GM19395 (cell line): ENCODE data around the gene KCTD3.

Experiments used
- ATAC-seq: cut with Tn5 transposase; IDR thresholded peaks from one replicate; pipeline ENCODE4 v1.9.1; 2021; ENCODE audit warnings: mild to moderate bottlenecking, moderate library complexity; ENCODE audit not compliant: unreplicated experiment

KCTD3 gene

GRCh38 chr1:215605011-215605621 is 38.0 kb downstream of the KCTD3 start:
- ATAC-seq: no peak

- no peak for ATAC-seq
Observed at GRCh38 chr1:215606036-215606435, 38.9 kb downstream of the KCTD3 start.

DNA sequence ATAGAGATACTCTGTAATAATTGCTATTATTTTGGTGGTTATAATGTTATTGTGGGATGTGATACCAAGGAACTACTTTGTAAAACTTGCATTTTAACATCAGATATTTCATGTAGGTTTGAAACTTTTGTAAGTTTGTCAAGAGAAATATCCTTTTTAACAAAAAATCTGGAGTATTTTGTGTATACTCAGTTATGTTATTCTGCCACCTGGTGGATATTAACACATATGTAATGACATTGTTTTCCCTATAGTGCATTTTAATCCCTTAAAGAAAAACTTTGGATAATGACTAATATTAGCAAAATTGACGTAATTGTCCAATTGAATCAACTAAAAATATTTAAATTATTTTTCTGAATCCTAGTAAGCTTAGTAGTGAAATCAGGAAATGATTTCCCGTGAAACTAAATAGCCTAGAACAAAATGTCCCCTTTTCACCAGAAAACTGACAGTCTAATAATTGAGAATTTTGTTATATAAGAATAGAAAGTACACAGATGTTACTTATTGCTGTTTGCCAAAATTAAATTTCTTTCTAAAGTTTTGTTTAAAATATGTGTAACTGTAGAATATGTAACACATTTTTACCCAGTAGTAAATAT is 39.6 kb downstream of the KCTD3 start:
- no peak for ATAC-seq

GRCh38 chr1:215607412-215607811 is 40.3 kb downstream of the KCTD3 start:
- ATAC-seq: no peak

DNA sequence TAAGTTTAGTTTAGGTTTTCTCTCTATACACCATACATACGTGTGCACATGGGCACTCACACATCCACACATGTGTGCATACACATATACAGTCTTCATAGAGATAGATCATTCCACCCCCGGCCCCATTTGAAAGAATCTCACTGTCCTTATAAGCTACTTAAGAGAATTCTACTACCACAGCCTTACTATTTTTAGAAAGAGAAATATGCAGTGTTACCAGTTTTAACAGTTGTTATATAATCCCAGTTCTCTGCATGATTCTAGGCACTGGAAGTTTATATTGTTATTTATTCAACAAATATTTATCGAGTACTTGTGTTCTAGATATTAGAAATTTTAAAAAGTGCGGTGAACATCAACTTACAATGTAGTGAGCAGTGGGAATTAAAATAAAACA is 41.5 kb downstream of the KCTD3 start:
- no peak for ATAC-seq

DNA sequence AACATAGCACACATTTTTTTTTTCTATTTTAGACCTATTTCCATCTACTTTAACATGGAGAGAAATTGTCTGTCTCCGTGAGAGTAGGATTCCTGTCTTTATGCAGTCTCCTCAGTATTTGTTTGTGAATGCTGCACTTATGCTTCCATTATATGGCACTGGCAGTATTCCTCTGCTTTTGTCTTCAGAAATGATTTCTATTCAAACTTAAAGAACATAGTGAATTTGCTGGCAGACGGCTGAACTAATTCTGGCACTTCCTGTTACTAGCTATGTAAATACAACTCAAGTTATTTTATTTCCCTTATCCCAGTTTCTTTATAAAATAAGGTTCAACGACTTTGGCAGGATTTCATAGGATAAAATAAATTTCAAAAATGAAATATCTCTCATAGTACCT is 45.3 kb downstream of the KCTD3 start:
- no peak for ATAC-seq

GRCh38 chr1:215617979-215618378 is 50.9 kb downstream of the KCTD3 start:
- ATAC-seq: no peak

- ATAC-seq: no peak
Observed at GRCh38 chr1:215623162-215623561, 56.1 kb downstream of the KCTD3 start.

DNA sequence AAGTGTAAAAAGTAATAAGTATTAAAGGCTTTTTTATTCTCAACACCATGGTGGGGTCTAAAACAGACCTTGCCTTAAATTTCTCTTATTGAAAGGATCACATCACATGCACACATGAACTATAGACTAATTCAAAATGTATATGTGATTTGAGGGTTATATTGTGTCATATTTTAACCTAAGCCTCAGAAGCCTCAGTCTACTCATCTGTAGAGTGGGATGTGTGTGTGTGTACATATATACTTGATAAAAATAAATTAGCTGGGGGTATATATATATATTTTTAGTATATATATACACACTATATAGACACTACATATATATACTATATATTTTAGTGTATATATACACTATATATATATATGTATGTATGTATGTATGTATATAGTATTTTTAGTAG is 58.8 kb downstream of the KCTD3 start:
- ATAC-seq: no peak

- no peak for ATAC-seq
Observed at GRCh38 chr1:215631040-215631439, 63.9 kb downstream of the KCTD3 start.

- no peak for ATAC-seq
Observed at GRCh38 chr1:215631489-215631888, 64.4 kb downstream of the KCTD3 start.

- ATAC-seq: no peak
Observed at GRCh38 chr1:215635827-215636226, 68.7 kb downstream of the KCTD3 start.

GRCh38 chr1:215636258-215636965 is 69.3 kb downstream of the KCTD3 start:
- no peak for ATAC-seq

DNA sequence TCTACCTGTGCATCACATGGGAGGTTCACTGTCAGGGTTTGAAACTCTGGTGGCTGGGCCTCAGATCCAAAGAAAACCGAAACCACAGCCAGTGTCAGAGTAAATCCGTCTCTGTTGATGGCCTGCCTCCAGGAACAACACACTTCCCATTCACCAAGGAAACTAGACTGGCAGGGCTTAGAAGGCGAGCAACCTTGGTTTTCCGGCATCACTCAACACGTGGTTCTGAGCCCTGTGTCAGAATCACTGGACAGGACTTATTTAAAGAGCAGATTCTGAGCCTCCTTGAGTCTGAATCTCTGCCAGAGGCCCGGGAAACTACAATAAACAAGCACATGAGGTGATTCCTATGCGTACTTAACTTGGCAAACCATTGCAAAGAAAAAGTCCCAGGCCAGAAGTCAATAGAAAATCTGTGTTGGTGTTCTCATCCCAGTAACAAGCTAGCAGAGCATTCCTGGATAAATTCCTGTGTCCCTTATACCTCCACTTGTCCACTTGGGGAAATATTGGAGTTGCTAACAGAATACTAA is 70.0 kb downstream of the KCTD3 start:
- no peak for ATAC-seq

DNA sequence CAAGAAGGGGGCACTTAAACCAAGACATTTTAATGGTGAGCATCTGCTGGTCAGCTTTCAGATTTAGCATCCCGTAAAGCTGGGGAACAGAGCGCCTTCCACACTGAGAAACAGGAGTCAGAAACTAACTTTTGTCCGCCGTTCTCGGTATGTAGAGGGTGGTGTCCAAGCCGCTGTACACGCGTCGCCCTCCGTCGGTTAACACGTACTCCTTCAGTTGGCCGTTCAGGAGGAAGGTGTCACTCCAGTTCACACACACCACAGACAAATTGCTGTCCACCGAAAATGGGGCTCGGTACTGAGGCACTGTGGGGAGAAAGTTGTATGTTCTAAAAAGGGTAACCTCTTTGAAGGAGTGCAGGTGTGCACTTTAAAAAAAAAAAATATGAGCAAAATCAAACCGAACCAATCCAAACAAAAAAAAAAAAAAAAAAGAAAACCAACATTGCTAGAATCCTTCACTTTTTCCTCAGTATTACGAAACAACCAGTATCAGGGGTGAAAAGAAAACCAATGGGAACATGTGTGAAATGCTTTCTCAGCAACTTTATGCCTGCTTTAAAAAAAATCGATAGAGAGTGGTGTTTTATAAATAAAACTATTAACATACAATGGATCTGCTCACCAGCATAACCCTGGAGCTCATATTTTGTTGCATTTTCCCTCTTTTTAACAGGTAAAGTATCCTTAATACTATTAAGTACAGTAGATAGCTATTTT is 73.5 kb downstream of the KCTD3 start:
- no peak for ATAC-seq

DNA sequence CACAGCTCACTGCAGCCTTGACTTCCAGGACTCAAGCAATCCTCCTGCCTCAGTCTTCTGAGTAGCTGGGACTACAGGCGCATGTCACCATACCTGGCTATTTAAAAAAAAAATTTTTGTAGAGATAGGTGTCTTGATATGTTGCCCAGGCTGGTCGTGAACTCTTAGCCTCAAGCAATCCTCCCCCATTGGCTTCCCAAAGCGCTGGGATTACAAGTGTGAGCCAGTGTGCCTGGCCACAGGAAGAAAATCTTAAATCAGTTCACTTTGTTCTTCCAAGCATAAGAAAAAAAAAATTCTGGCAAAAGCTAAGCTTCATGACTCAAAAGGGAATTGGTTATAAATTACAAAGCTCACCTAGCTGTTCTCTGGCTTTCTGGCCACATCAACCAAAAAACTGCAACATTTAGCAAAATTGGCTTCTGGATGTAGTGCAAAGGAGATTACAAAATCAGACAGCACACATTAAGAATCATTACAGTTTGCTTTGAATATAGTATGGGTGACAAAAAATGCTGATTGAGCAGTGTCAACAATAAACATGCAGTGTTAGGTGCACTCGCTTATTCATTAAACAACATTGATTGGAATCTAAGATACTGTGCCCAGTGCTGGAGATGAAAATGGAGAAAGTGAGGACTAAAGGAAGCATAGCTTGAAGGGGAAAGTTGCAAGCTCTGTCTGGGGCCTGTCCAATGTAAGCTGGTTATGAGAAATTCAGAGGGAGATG is 76.7 kb downstream of the KCTD3 start:
- ATAC-seq: no peak

GRCh38 chr1:215645182-215645581 is 78.1 kb downstream of the KCTD3 start:
- no peak for ATAC-seq

- ATAC-seq: no peak
Observed at GRCh38 chr1:215645861-215646260, 78.8 kb downstream of the KCTD3 start.

- no peak for ATAC-seq
Observed at GRCh38 chr1:215647738-215648137, 80.6 kb downstream of the KCTD3 start.

GRCh38 chr1:215648957-215649356 is 81.9 kb downstream of the KCTD3 start:
- no peak for ATAC-seq
